A673 (cell line): Measurements from ENCODE around the gene PHF21B.

Experiments used
- CTCF ChIP-seq: fragments of 300-800, 200-600 bp; sonication (generic); conservative IDR thresholded peaks from 2 replicates; pipeline ENCODE4 v1.5.1; 2017; ENCODE audit warnings: low read depth, mild to moderate bottlenecking, antibody characterized with exemption, low read length, moderate library complexity, mixed read lengths
- EZH2 ChIP-seq: fragments of 200-600 bp; sonication (generic); IDR thresholded peaks from 2 replicates; pipeline ENCODE4 v1.6.1; 2017; ENCODE audit warnings: borderline replicate concordance, low read depth, mild to moderate bottlenecking, mixed read lengths, antibody characterized with exemption, low read length; ENCODE audit not compliant: poor library complexity, severe bottlenecking

- TF ChIP-seq EZH2: no peak
- no peak for TF ChIP-seq CTCF
Observed at GRCh38 chr22:44969817-44970216, 40.0 kb downstream of the PHF21B start.
